Measurements from ENCODE around the gene GPR150.
"Not testable (repeated sequence)": the region's sequence is repeated elsewhere in the genome, so short reads cannot be mapped to it uniquely, and the experiment has no call there.

Gene GPR150

DNA sequence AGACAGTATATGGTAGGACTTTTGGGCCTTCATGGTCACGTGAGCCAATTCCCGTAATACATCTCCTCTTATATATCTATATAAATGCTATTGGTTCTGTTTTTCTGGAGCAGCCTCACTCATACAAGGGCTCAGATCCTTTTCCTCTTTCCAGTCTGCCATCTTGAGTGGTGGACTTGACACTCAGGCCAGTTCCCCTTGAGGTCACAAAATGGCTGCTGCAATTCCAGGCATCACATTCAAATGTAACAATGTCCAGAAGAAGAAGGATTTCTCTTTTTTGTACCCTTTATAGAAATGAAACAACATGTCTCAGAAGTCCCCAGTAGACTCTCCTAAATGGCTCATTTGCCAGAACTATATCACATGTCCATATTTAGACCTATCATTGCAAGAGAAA, 4.5 kb downstream of the GPR150 start:
- DNase-seq, result no peak

DNA sequence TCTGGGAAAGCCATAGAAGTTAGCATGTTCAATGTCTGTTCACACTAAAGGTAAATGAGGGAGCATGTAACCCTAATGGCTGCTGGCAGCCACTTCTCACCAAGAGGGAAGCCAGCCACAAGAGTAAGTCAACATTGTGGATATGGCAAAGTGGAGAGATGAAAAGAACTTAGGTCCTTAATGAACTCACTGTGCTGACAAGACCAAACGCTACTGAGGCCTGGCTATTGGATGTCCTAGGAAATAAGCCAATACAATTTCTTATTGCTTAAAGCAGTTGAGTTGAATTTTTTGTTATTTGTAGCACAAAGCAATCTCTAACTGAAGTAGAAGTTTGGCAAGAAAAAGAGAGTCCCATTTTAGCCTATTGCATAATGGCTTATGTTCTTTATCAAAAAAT, 6.8 kb downstream of the GPR150 start:
- no peak for DNase-seq

DNA sequence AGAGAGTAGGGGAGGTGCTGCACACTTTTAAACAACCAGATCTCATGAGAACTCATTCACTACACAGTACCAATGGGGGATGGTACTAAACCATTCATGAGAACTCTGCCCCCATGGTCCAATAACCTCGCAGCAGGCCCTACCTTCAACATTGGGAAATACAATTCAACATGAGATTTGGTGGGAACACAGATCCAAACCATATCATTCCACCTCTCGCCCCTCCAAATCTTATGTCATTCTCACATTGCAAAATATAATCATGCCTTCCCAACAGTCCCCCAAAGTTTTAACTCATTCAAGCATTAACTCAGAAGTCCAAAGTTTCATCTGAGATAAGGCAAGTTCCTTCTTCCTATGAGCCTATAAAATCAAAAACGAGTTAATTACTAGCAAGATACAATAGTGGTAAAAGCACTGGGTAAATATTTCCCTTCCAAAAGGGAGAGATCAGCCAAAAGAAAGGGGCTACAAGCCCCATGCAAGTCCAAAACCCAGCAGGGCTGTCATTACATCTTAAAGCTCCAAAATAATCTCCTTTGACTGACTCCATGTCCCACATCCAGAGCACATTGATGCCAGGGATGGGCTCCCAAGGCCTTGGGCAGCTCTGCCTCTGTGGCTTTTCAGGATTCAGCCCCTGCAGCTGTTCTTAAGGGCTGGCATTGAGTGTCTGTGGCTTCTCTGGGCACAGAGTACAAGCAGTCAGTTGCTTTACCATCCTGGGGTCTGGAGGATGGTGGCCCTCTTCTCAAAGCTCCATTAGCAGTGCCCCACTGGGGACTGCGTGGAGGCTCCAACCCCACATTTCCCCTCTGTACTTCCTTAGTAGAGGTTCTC, 8.3 kb downstream of the GPR150 start:
- no peak for DNase-seq

DNA sequence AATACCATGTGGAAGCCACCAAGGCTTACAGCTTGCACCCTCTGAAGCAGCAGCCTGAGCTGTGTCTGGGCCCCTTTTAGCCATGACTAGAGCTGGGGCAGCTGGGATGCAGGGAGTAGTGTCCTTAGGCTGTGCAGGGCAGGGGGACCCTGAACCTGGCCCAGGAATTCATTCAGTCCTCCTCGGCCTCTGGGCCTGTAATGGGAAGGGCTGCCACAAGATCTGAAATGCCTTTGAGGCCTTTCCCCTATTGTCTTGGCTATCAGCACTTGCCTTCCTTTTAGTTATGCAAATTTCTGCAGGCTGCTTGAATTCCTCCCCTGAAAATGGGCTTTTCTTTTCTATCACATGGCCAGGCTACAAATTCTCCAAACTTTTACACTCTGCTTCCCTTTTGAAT, 9.0 kb downstream of the GPR150 start:
- no peak for DNase-seq

DNA sequence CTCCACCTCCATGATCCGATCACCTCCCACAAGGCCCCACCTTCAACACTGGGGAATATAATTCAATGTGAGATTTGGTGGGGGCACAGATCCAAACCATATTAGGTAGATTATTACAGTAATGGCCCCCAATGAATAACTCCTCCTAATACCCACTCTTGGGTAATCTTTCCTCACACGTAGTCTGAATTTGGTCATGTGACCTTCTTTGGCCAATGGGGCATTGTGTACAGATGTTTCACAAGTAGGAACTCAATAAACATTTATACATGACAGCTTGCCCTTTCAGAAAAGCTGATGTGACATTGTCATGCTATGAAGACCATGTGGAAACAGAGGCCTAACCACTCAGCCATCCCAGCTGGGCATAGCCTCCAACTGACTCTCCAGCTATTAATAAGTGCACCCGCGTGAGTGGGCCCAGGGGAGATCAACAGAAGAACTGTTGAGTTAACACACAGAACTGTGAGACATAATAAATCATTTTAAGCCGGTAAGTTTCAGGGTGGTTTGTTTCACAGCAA, 10.6 kb downstream of the GPR150 start:
- no peak for DNase-seq

DNA sequence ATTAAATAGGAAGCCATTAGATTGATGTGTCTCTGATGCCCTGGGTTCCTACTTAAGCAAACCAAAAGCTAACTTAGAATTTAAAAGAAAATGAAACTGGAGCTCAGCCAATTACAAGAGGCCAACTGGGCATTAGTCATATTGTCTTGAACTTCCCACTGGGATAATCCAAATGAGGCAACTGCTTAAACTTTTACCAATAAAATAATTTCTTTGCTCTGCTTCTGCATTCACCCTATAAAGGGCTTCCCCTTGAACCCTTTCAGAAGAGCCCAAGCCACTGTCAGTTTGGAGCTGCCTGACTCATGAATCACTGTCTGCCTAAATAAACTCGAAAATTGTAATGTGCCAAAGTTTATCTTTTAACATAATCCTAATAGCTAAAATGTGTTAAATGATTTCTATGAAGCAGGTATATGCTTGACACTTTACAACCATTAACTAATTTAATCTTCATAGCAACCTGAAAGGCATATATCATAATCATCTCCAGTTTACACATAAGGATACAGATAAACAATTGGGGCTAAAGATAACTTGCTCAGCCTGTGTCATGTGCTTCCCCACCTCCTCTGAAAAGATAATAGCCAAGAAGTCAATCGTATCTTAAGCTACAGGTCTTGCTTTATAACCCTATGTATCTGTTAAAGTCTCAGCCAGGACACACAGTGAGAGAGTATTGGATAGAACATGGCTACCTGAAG, 11.5 kb downstream of the GPR150 start:
- no peak for DNase-seq

DNA sequence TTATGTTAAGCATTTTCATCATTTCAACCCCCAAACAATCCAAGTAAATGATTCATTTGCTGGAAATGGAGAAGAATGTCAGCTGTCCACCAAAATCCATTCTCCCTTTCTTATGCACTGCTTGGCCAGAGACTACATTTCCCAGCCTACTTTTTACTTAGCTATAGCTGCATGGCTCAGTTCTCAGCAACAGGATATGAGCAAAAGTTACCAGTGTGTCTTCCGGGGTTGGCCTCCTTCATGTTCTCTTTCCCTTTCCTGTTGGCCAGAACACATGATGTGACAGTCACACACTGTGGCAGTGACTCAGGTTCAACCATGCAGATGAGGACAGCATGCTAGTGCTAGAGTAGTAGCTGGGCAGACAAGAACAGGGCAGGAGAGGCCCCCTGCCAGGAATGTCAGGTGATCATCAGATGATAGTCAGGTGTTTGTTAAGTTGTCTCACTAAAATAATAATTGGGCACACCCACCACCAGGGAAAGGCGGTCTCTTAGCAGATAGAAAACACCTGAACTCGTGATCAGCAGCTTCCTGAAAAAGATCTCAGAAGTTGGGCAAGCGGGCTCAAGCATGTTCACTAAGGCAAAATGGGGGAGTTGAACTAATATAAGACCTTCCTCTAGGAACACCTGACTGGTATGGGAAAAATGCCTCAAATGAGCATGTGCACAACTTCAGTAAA, 12.2 kb downstream of the GPR150 start:
- peak; percentile 69 for DNase-seq

DNA sequence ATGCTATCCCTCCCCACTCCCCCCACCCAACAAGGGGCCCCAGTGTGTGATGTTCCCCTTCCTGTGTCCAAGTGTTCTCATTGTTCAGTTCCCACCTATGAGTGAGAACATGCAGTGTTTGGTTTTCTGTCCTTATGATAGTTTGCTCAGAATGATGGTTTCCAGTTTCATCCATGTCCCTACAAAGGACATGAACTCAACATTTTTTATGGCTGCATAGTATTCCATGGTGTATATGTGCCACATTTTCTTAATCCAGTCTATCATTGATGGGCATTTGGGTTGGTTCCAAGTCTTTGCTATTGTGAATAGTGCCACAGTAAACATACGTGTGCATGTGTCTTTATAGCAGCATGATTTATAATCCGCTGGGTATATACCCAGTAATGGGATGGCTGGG, 13.1 kb downstream of the GPR150 start:
- not testable (repeated sequence) for DNase-seq

DNA sequence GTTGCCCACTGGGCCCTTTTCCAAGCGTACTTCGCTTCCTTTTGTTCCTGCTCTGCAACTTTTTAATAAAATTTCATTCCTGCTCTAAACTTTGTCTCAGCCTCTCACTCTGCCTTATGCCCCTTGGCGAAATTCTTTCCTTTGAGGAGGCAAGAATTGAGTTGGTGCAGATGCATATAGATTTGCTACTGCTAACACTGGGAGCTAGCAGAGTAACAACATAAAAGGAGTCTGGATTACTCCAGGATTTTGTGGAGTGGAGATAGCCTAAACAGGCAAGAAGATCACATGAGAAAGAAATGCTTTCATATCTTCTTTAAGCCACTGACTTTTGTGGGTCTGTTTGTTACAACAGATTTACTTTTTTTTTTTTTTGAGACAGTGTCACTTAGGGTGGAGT, 13.8 kb downstream of the GPR150 start:
- no peak for DNase-seq

DNA sequence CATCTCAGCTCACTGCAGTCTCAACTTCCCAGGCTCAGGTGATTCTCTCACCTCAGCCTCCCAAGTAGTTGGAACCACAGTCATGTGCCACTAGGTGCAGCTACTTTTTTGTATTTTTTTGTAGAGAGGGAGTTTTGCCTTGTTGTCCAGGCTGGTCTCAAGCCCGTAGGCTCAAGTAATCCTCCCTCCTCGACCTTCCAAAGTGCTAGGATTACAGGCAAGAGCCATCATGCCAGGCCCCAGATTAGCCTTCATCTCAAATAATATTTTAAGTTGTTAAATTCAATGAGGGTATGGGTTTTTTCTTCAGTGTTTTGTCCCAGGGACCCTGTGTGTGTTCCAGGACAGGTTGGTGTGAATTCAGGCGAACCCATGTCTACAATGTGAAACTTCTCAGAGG, 14.2 kb downstream of the GPR150 start:
- DNase-seq, result no peak

DNA sequence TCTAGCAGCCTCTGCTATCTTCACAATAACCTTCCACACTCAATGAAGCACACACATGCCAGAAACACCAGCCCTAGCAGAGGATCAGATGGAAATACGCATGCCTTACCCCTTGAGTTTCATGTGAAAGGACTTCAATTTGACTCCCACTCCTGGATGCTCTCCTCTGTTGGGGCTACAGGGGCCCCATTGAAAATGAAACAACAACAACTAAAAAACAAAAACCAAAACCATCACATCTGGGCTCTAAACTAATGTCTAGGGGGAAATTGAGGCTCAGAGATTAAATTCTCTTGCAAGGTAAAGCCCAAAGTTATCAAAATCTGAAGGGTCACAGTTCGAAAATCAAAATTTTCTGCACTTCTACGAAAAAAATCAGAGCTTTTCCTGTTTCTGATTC, 18.7 kb downstream of the GPR150 start:
- no peak for DNase-seq

DNA sequence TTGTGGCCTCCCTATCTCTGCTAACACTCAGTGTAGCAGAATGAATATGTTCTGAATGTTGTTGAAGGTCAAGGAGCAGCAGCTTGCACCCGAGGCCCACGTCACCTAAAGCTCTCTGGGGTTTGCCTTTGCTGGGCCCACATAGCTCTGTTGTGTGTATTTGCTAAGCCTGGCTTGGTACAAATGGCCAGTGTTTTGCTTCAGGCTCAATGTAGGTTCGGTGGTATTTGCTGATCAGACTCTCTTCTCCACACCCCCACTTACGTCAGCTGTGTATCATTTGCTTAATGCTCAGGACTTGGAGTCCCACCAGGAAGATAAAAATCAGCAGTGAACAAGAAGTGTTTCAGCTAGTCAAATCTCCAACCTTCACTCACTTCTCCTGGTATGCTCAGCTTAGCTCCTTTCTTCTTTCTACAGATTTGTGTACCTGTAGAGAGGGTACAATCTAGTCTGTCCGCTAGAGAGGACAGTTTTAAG, 21.9 kb downstream of the GPR150 start:
- DNase-seq, result no peak

DNA sequence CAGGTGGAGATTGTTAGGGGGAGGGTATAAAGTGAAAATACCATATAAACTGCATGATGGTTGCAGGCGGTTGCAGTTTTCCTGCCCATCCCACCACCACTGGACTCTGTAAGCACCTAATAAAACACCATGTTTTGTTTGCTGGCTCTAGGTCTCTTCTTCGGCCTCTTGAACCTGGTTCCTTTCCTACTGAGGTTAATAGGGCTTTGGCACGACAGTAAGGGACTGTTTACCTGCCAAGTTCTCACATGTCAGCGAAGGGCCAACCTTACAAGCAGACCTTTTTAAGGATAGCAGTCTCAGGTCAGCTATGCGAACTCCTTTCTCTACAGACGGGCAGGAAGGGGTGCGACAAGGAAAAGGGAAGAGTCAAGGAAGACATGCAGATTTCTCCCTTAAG, 23.3 kb downstream of the GPR150 start:
- DNase-seq, result no peak

DNA sequence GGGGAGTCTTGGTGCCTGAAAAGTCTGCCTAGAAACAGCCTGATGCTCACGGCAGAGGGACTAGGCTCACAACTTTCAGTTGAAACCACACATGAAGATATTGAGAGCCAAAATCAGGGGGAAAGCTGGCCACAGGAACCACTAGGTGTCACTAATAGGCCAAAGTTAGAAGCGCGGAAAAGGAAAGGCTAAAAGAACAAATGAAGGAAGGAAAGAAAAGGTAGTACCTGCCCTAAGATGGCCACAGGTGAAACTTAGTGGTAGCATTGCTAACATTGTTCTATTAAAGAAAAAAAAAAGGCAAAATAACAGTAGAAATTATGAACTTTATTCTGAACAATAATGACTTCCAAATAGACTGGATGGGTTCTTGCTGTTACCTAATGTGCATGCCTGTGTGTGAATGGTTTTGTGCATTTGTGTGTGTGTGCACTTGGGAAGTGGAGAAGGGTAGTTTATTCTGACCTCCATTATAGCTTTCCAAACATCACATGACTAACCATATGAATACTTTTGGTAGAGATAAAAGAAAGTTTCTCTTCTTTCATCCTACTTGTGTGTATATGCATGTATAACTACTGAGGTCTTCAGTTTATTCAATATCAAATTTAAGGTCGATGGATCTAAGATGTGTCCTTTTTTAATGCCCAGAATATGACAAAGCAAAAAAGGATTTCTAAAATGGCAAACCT, 24.6 kb downstream of the GPR150 start:
- DNase-seq, result peak; percentile 26

DNA sequence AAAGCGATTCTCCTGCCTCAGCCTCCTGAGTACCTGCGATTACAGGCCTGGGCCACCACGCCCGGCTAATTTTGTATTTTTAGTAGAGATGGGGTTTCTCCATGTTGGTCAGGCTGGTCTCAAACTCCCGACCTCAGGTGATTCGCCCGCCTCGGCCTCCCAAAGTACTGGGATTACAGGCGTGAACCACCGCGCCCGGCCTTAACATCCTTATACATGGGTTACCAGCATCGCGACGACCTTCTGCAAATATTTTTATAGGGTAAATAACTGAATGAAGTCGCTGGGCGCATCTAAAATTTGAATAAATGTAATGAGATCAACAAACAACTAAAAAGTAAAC, 26.3 kb downstream of the GPR150 start:
- not testable (repeated sequence) for DNase-seq

DNA sequence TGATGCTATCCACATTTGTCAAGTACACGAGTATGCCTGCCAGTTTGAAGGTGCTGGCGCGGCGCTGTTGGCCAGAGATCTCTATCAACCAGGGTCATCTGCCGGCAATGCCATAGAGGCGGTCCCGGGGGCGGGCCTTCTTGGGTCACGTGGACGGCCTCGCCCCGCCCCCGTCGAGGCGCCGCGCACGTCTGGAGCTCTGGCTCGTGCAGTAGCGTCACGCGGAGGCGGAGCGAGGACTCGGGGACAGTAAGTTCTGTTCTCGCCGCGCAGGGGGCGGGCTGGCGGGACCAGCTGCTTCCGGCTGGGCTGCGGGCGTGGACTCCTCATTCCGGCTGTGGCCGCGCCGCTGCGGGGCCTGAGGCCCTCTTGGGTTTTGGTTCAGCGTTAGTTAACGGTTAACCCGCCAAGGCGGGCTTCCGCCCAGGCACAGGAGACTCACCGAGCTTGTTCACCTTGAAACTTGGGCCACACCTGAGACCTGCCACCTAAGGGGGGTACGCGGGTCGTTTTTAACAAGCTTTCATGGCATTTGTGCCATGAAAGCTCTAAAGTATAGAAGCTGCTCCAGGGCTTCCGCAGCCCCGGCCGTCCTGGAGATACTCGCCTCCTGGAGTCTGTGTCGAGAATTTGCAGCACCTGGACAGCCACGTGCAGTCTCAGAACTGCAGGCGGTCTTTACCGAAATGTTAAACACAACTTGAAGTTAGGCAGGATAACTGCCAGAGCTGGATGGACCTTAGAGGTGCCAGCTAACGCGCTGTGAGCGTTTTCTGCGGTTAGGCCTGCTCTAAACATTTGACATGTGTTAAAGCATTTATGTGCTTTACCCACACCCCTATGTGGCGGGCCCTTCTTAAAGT, 26.9 kb downstream of the GPR150 start, which contains the start of gene RFESD:
TSS of gene RFESD (plus strand) at position 209 of the 863 bp plus-strand sequence. CDS start 5,495 bp downstream, outside the sequence.
- peak; percentile 95 for DNase-seq

DNA sequence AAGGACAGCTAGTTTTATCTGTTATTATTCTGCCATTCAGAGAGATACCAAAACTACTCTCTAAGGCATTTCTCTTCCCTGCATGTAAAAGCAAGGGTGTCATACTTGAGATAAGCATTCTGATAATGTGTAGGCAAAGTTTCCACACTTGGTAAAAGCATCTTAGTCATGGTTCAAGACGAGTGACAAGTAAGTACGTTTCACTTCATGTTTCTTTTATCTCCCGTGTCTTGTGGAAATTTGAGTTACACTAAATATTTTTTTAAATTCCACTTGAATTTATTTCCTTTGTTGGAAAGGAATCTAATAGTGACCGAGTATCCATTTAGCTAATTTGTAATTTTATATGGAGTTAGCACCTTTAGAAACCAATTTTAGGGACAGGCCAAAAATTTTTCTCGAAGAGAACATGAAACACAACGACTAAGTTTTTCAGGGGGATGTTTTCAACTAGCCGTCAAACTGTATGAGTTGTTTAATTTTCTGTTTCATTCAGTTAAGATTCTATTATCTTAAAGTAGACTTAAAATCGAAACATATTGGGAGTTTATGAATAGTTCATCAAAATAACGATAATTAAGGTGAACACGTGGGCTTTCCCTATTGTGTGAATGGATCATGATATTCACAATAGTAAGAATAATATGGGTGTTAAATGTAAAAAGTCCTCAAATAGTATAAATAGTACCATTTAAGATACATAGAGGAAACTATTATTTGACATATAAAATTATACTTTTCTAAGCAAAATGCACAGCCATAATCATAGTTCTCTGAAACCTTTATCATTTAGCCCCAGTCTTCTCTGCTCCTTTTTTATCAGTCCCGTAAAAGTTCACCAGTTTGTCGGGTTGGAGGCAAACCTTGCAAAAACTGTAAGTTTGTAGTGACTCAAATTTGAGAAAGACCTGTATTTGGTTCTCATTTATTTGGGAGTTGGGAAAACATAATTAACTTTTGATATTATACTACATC, 28.3 kb downstream of the GPR150 start:
- DNase-seq, result no peak

DNA sequence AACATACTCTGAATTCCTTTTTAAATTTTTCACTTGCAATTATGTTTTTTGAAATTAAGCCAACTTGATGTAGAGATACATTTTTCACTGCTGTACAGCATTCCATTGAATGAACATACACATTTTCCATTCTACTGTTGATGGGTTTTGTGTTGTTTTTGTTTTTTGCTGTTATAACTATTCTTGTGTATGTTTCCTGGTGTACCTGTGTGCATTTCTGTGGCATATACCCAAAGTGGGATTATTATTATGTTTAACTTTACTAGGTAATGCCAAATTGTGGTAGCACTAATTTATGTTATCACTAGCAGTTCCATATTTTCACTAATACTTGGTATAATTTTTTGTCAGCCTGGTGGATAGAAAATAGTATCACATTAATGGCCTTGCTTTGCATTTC, 29.4 kb downstream of the GPR150 start:
- DNase-seq, result no peak

DNA sequence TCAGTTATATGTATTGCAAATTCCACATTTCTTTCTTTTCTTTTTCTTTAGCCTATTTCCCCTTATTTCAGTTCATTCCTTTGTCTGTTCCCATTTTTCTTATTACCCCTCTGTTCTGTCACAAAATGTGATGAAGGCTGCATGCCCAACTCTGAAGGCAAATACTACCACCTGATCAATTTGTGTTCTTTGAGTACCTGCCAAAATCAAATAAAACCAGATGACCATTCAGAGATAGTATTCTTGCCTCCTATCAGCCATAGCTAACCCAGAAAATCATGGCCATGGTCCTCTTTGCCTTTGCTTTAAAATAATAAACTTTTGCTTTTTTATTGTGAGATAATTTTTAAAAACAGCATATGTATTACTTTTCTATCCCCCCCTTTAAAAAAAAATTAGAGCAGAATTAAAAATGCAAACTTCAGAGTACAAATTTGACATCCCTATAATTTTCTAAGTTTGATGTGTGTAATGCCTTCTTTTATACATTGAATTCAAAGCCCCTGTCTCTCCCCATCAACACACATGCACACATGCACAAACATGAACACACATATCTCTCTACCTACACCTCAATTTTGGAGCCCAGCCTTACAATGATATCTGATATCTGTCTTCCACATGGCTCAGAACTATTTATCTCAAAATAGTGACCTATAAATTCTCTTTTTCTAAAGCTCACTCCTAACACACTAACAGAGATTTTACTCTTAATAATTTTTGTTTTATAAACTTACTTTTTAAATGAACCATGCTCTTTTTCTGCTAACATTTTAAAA, 30.1 kb downstream of the GPR150 start:
- no peak for DNase-seq

DNA sequence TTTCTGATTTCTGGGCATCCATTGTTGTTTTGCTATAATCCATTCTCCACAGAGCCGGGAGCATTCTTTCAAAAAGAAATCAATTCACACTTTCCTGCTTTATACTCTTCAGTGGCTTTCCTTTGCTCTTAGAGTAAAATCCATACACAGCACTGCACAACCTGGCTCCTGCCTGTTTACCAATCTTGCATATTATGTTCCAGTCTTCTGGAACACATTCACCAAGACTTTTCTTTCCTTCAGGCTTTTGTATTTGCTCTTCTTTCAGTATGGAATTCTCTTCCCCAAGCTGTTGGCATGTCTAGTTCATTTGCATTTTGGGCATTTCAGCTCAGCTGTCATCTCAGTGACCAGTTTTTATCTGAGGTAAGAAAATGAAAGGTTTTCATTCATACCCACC, 33.0 kb downstream of the GPR150 start:
- DNase-seq, result no peak

Data from CD4-positive, alpha-beta T cell treated with Interferon gamma for 1 hour (primary cell).